Natural killer cell treated with Interleukin-12 subunit alpha and Interleukin-12 subunit beta and Interleukin-15 and Interleukin-18, amount 100 ng/mL, for 72 hours (primary cell): ENCODE measurements around the gene CTU2. TPM values are rescaled to one million over a fixed set of nuclear protein-coding genes. Genes with fewer than 3 reads are reported as not detected.

Experiments used
- ATAC-seq, 2 donors: fragments of 150-1000 bp; cut with Tn5 transposase in 1 of 2; sonication (Bioruptor Pico), chemical (Tn5 transposase) in 1 of 2; 2 replicates each; pipeline ENCODE4 v1.10.0; 2021
- DNase-seq: peaks from one replicate; pipeline ENCODE4 v3.0.0; 2022; ENCODE audit warnings: low spot score
- H3K27ac Mint-ChIP-seq, 2 donors: 1 replicate in 1 of 2; 2 replicates in 1 of 2; pipeline ENCODE4 v1.8.0; 2022; ENCODE audit warnings: mixed read lengths in 2 of 2, mild to moderate bottlenecking in 1 of 2, moderate library complexity in 1 of 2
- H3K27me3 Mint-ChIP-seq, 2 donors: 1 replicate in 1 of 2; 2 replicates in 1 of 2; pipeline ENCODE4 v1.8.0; 2022; ENCODE audit warnings: mixed read lengths in 2 of 2
- H3K36me3 Mint-ChIP-seq: one replicate; pipeline ENCODE4 v1.8.0; 2022; ENCODE audit warnings: mixed read lengths
- H3K4me1 Mint-ChIP-seq, 2 donors: 1 replicate in 1 of 2; 2 replicates in 1 of 2; pipeline ENCODE4 v1.8.0; 2022; ENCODE audit warnings: low read depth in 2 of 2, mixed read lengths in 2 of 2, mild to moderate bottlenecking in 1 of 2
- H3K4me3 Mint-ChIP-seq: one replicate; pipeline ENCODE4 v1.8.0; 2022; ENCODE audit warnings: mixed read lengths
- H3K9me3 Mint-ChIP-seq: 2 replicates; pipeline ENCODE4 v1.8.0; 2022; ENCODE audit warnings: mixed read lengths
- total RNA-seq, 2 donors: library from RNA; stranded (reverse); gene quantifications; one replicate each; pipeline ENCODE4 v1.2.3, GENCODE V29; 2022

The CTU2 gene
- total RNA-seq, 2 donors from 2014 or later = 39.0 to 80.4 TPM

- H3K27ac Mint-ChIP-seq = no peak within 1 kb of the TSS
- H3K4me3 Mint-ChIP-seq = peak within 1 kb of the TSS; percentile 41
- DNase-seq = peak; percentile 91
- no peaks in the 10 kb centered on the region for H3K36me3 Mint-ChIP-seq
- peaks cover 18 to 20% of the 10 kb centered on the region in 2 donors for H3K4me1 Mint-ChIP-seq
- no peaks in the 10 kb centered on the region for H3K27me3 Mint-ChIP-seq
- H3K9me3 Mint-ChIP-seq = no peaks in the 10 kb centered on the region
- ATAC-seq = peak; percentile 95 to 98
Measured at GRCh38 chr16:88686439-88687253, 19.7 kb upstream of the CTU2 start, which contains the start of gene SNAI3. SNAI3 (minus strand) TSS chr16:88686507; CDS start chr16:88686406, 101 bp downstream.

- H3K4me1 Mint-ChIP-seq = peaks cover 12 to 22% of the 10 kb centered on the region in 2 donors
- H3K9me3 Mint-ChIP-seq = no peaks in the 10 kb centered on the region
- no peak overlapping the region for H3K4me3 Mint-ChIP-seq
- H3K27me3 Mint-ChIP-seq = no peaks in the 10 kb centered on the region
- DNase-seq (no peak), ATAC-seq (no peak)
- H3K36me3 Mint-ChIP-seq = no peaks in the 10 kb centered on the region
- no peak overlapping the region for H3K27ac Mint-ChIP-seq
Measured at GRCh38 chr16:88687254-88687576, 19.1 kb upstream of the CTU2 start.

GRCh38 chr16:88687676-88688012 lies 18.7 kb upstream of the CTU2 start:
- H3K4me1 Mint-ChIP-seq = peaks cover 8 to 20% of the 10 kb centered on the region in 2 donors
- no peak overlapping the region for H3K27ac Mint-ChIP-seq
- H3K4me3 Mint-ChIP-seq = no peak overlapping the region

GRCh38 chr16:88688013-88688778 lies 18.1 kb upstream of the CTU2 start:
- H3K36me3 Mint-ChIP-seq = no peaks in the 10 kb centered on the region
- no peaks in the 10 kb centered on the region for H3K9me3 Mint-ChIP-seq
- H3K4me1 Mint-ChIP-seq = peaks cover 8 to 23% of the 10 kb centered on the region in 2 donors
- H3K27me3 Mint-ChIP-seq = no peaks in the 10 kb centered on the region
- no peak overlapping the region for H3K4me3 Mint-ChIP-seq
- DNase-seq = no peak
- ATAC-seq = no peak
- H3K27ac Mint-ChIP-seq = no peak overlapping the region

More at GRCh38 chr16:88687676-88688012, 18.7 kb upstream of the CTU2 start:
- DNase-seq (no peak), ATAC-seq (no peak)
- Mint-ChIP-seq H3K27me3 (no peaks in the 10 kb centered on the region), H3K36me3 (no peaks in the 10 kb centered on the region), H3K9me3 (no peaks in the 10 kb centered on the region)

- H3K9me3 Mint-ChIP-seq = no peaks in the 10 kb centered on the region
- no peaks in the 10 kb centered on the region for H3K36me3 Mint-ChIP-seq
- no peaks in the 10 kb centered on the region for H3K27me3 Mint-ChIP-seq
- DNase-seq (no peak), ATAC-seq (no peak)
- peak overlapping the region; percentile 17 for H3K4me3 Mint-ChIP-seq
- H3K27ac Mint-ChIP-seq = no peak overlapping the region
- peaks cover 4 to 17% of the 10 kb centered on the region in 2 donors for H3K4me1 Mint-ChIP-seq
Measured at GRCh38 chr16:88690341-88691128, 15.8 kb upstream of the CTU2 start.

GRCh38 chr16:88691129-88691813 lies 15.0 kb upstream of the CTU2 start:
- ATAC-seq (no peak), DNase-seq (no peak)
- peaks cover 4 to 17% of the 10 kb centered on the region in 2 donors for H3K4me1 Mint-ChIP-seq
- no peaks in the 10 kb centered on the region for H3K36me3 Mint-ChIP-seq
- peak overlapping the region; percentile 17 for H3K4me3 Mint-ChIP-seq
- H3K9me3 Mint-ChIP-seq = no peaks in the 10 kb centered on the region
- H3K27ac Mint-ChIP-seq = no peak overlapping the region
- H3K27me3 Mint-ChIP-seq = no peaks in the 10 kb centered on the region

GRCh38 chr16:88691924-88692560 lies 14.3 kb upstream of the CTU2 start:
- peak; percentile 24 to 52 for ATAC-seq
- no peaks in the 10 kb centered on the region for H3K9me3 Mint-ChIP-seq
- peaks cover 4 to 17% of the 10 kb centered on the region in 2 donors for H3K4me1 Mint-ChIP-seq
- H3K27me3 Mint-ChIP-seq = no peaks in the 10 kb centered on the region
- no peak overlapping the region for H3K4me3 Mint-ChIP-seq
- DNase-seq = no peak
- H3K27ac Mint-ChIP-seq = no peak overlapping the region
- H3K36me3 Mint-ChIP-seq = no peaks in the 10 kb centered on the region

- no peak for ATAC-seq
- Mint-ChIP-seq H3K9me3 (no peaks in the 10 kb centered on the region), H3K27me3 (no peaks in the 10 kb centered on the region), H3K4me1 (peaks cover 4 to 20% of the 10 kb centered on the region in 2 donors), H3K36me3 (no peaks in the 10 kb centered on the region), H3K4me3 (no peak overlapping the region), H3K27ac (no peak overlapping the region)
- DNase-seq = no peak
Measured at GRCh38 chr16:88692861-88693260, 13.4 kb upstream of the CTU2 start.

GRCh38 chr16:88693420-88694177 lies 12.7 kb upstream of the CTU2 start:
- Mint-ChIP-seq H3K4me3 (no peak overlapping the region), H3K27me3 (no peaks in the 10 kb centered on the region), H3K27ac (no peak overlapping the region), H3K4me1 (peaks cover 4 to 20% of the 10 kb centered on the region in 2 donors), H3K36me3 (no peaks in the 10 kb centered on the region), H3K9me3 (no peaks in the 10 kb centered on the region)
- DNase-seq (no peak), ATAC-seq (no peak)

GRCh38 chr16:88694221-88695087 lies 11.8 kb upstream of the CTU2 start:
- peaks cover 4 to 20% of the 10 kb centered on the region in 2 donors for H3K4me1 Mint-ChIP-seq
- H3K4me3 Mint-ChIP-seq = no peak overlapping the region
- peak overlapping the region in 1 of 2 donors; percentile 58 for H3K27ac Mint-ChIP-seq

GRCh38 chr16:88695218-88695617 lies 11.1 kb upstream of the CTU2 start:
- Mint-ChIP-seq H3K27me3 (no peaks in the 10 kb centered on the region), H3K27ac (no peak overlapping the region), H3K36me3 (no peaks in the 10 kb centered on the region), H3K9me3 (no peaks in the 10 kb centered on the region), H3K4me3 (no peak overlapping the region), H3K4me1 (peaks cover 11 to 27% of the 10 kb centered on the region in 2 donors)
- no peak for DNase-seq
- no peak for ATAC-seq

More at GRCh38 chr16:88694221-88695087, 11.8 kb upstream of the CTU2 start:
- DNase-seq (no peak), ATAC-seq (no peak)
- Mint-ChIP-seq H3K27me3 (no peaks in the 10 kb centered on the region), H3K36me3 (no peaks in the 10 kb centered on the region), H3K9me3 (no peaks in the 10 kb centered on the region)

- DNase-seq (no peak), ATAC-seq (no peak)
- peak overlapping the region in 1 of 2 donors; percentile 23 for H3K27ac Mint-ChIP-seq
- H3K4me1 Mint-ChIP-seq = peaks cover 14 to 27% of the 10 kb centered on the region in 2 donors
- no peaks in the 10 kb centered on the region for H3K9me3 Mint-ChIP-seq
- no peak overlapping the region for H3K4me3 Mint-ChIP-seq
- no peaks in the 10 kb centered on the region for H3K27me3 Mint-ChIP-seq
- H3K36me3 Mint-ChIP-seq = no peaks in the 10 kb centered on the region
Measured at GRCh38 chr16:88695753-88696152, 10.6 kb upstream of the CTU2 start.
